Calu3 (cell line): ENCODE measurements around the gene HOXD9. TPM values are rescaled to one million over a fixed set of nuclear protein-coding genes. Genes with fewer than 3 reads are reported as not detected.
A peak's percentile ranks its signal among the peaks of the same experiment; 100 is the strongest.

ENCODE experiments used
- BruUV-seq: library from RNA; stranded (reverse); fragments of 400-500 nt; replicated peaks from 2 replicates; lab custom pipeline; 2021; lab: Mats Ljungman, UMichigan
- CTCF ChIA-PET: fragments of 300-600 bp; sonication (Branson Sonifier 250); formaldehyde crosslinking; loops from one replicate; lab custom pipeline; 2022; ENCODE audit warnings: antibody characterized with exemption; lab: Charles Lee
- DNase-seq: peaks from one replicate; pipeline ENCODE4 v3.0.0; 2022
- H3K27ac Mint-ChIP-seq: one replicate; pipeline ENCODE4 v1.8.0; 2022; ENCODE audit warnings: mixed read lengths; ENCODE audit not compliant: unreplicated experiment
- H3K27me3 Mint-ChIP-seq: one replicate; pipeline ENCODE4 v1.8.0; 2022; ENCODE audit warnings: mixed read lengths; ENCODE audit not compliant: unreplicated experiment
- H3K36me3 Mint-ChIP-seq: one replicate; pipeline ENCODE4 v1.8.0; 2022; ENCODE audit warnings: mild to moderate bottlenecking, moderate library complexity, mixed read lengths; ENCODE audit not compliant: insufficient read depth, unreplicated experiment
- H3K4me1 Mint-ChIP-seq: one replicate; pipeline ENCODE4 v1.8.0; 2022; ENCODE audit warnings: mild to moderate bottlenecking, low read depth, mixed read lengths; ENCODE audit not compliant: unreplicated experiment
- H3K4me3 Mint-ChIP-seq: one replicate; pipeline ENCODE4 v1.8.0; 2022; ENCODE audit warnings: mild to moderate bottlenecking, low read depth, moderate library complexity, mixed read lengths; ENCODE audit not compliant: unreplicated experiment
- H3K9me3 Mint-ChIP-seq: one replicate; pipeline ENCODE4 v1.8.0; 2022; ENCODE audit warnings: low read depth, mixed read lengths; ENCODE audit not compliant: unreplicated experiment
- CTCF ChIP-seq: fragments of 200-600 bp; IDR thresholded peaks from one replicate; pipeline ENCODE4 v1.8.0; 2022; ENCODE audit warnings: antibody characterized with exemption; ENCODE audit not compliant: unreplicated experiment
- intact Hi-C: fragments of 100-400 bp; cut with micrococcal nuclease; formaldehyde crosslinking; loops from one replicate; pipeline ENCODE4 v1.10.0; 2022; ENCODE audit not compliant: unreplicated experiment
- total RNA-seq: library from RNA; stranded (reverse); gene quantifications from 2 replicates; pipeline ENCODE4 v1.2.3, GENCODE V29; 2022

HOXD9 gene
- total RNA-seq, 1 experiment from 2014 or later, result not detected

GRCh38 chr2:176125772-176126054, 3.2 kb downstream of the HOXD9 start:
- Mint-ChIP-seq H3K36me3 (no peaks in the 10 kb centered on the region), H3K27me3 (no peaks in the 10 kb centered on the region), H3K4me1 (no peaks in the 10 kb centered on the region), H3K9me3 (no peaks in the 10 kb centered on the region), H3K27ac (no peak overlapping the region), H3K4me3 (no peak overlapping the region)
- intact Hi-C loops, result loop anchor here (2.0 to 10.0 kb wide), 6 partner anchors 427 to 1639 kb away; no protein-coding TSS in a partner anchor
- no peak for TF ChIP-seq CTCF
- CTCF ChIA-PET, result interaction anchor here (2.2 kb wide), 1 partner anchor 528 kb away, joined by 16 read pairs; no protein-coding TSS in a partner anchor
- no TSS peak for BruUV-seq
- DNase-seq, result no peak

- H3K27ac Mint-ChIP-seq, result no peak overlapping the region
- no peaks in the 10 kb centered on the region for H3K4me1 Mint-ChIP-seq
- BruUV-seq, result no TSS peak
- CTCF ChIA-PET, result interaction anchor here (0.7 to 2.2 kb wide), 11 partner anchors 14 to 1022 kb away, joined by 3 to 16 read pairs (median 4); no protein-coding TSS in a partner anchor
- TF ChIP-seq CTCF, result peak; percentile 73
- intact Hi-C loops, result loop anchor here (1.0 to 10.0 kb wide), 7 partner anchors 425 to 1638 kb away; no protein-coding TSS in a partner anchor
- DNase-seq, result peak; percentile 60
- no peak overlapping the region for H3K4me3 Mint-ChIP-seq
- no peaks in the 10 kb centered on the region for H3K27me3 Mint-ChIP-seq
- no peaks in the 10 kb centered on the region for H3K9me3 Mint-ChIP-seq
- no peaks in the 10 kb centered on the region for H3K36me3 Mint-ChIP-seq
These were observed 4.6 kb downstream of the HOXD9 start for GRCh38 chr2:176126929-176127773.

- BruUV-seq, result no TSS peak
- Mint-ChIP-seq H3K27me3 (no peaks in the 10 kb centered on the region), H3K27ac (no peak overlapping the region), H3K4me1 (no peaks in the 10 kb centered on the region), H3K4me3 (no peak overlapping the region), H3K9me3 (no peaks in the 10 kb centered on the region), H3K36me3 (no peaks in the 10 kb centered on the region)
- CTCF ChIA-PET, result interaction anchor here (0.9 kb wide), 2 partner anchors 1021 kb away, joined by 3 read pairs; no protein-coding TSS in a partner anchor
- no peak for DNase-seq
- intact Hi-C loops, result loop anchor here (1.0 to 10.0 kb wide), 7 partner anchors 425 to 1637 kb away; no protein-coding TSS in a partner anchor
- no peak for TF ChIP-seq CTCF
These were observed 5.2 kb downstream of the HOXD9 start for GRCh38 chr2:176127774-176128072.

- Mint-ChIP-seq H3K36me3 (no peaks in the 10 kb centered on the region), H3K9me3 (no peaks in the 10 kb centered on the region), H3K4me3 (no peak overlapping the region), H3K27me3 (no peaks in the 10 kb centered on the region), H3K27ac (no peak overlapping the region), H3K4me1 (no peaks in the 10 kb centered on the region)
- CTCF ChIA-PET, result no interaction called here
- intact Hi-C loops, result loop anchor here (5.0 to 10.0 kb wide), 3 partner anchors 424 to 1636 kb away; no protein-coding TSS in a partner anchor
- DNase-seq, result no peak
- no TSS peak for BruUV-seq
- TF ChIP-seq CTCF, result no peak
These were observed 5.9 kb downstream of the HOXD9 start for GRCh38 chr2:176128172-176128981.
